RWPE2 (cell line): ENCODE measurements around the gene CPEB2.

Experiments
- ATAC-seq: fragments of 200-7000 bp; cut with Tn5 transposase; 3 replicates; pipeline ENCODE4 v1.9.1; 2021; ENCODE audit warnings: low read depth
- DNase-seq: peaks from one replicate; pipeline ENCODE4 v3.0.0-alpha.2; 2020; ENCODE audit warnings: low spot score
- H3K27ac ChIP-seq: fragments of 450-650 bp; 2 replicates; pipeline ENCODE4 v1.5.1; 2017; ENCODE audit warnings: mild to moderate bottlenecking; ENCODE audit not compliant: poor library complexity, severe bottlenecking
- H3K27me3 ChIP-seq: fragments of 250-450 bp; sonication (Bioruptor Pico); 2 replicates; pipeline ENCODE4 v1.5.1; 2021; ENCODE audit warnings: mild to moderate bottlenecking, moderate library complexity; ENCODE audit not compliant: insufficient read depth, poor library complexity, severe bottlenecking
- H3K36me3 ChIP-seq: fragments of 250-450 bp; sonication (Bioruptor Pico); 2 replicates; pipeline ENCODE4 v1.5.1; 2020; ENCODE audit warnings: low read depth, mild to moderate bottlenecking, moderate library complexity
- H3K4me1 ChIP-seq: fragments of 250-450 bp; sonication (Bioruptor Pico); 2 replicates; pipeline ENCODE4 v1.5.1; 2021; ENCODE audit warnings: mild to moderate bottlenecking, moderate library complexity; ENCODE audit not compliant: insufficient read depth, poor library complexity, severe bottlenecking
- H3K4me3 ChIP-seq: fragments of 250-450 bp; sonication (Bioruptor Pico); 2 replicates; pipeline ENCODE4 v1.5.1; 2021; ENCODE audit warnings: mild to moderate bottlenecking, moderate library complexity; ENCODE audit not compliant: severe bottlenecking
- H3K9me3 ChIP-seq: fragments of 250-450 bp; sonication (Bioruptor Pico); 2 replicates; pipeline ENCODE4 v1.5.1; 2021; ENCODE audit warnings: mild to moderate bottlenecking, moderate library complexity; ENCODE audit not compliant: severe bottlenecking
- TF ChIP-seq, protein P1 (sequence below): fragments of 450-650 bp; IDR thresholded peaks from one replicate; pipeline ENCODE4 v1.5.1; 2017; ENCODE audit warnings: mild to moderate bottlenecking, moderate library complexity; ENCODE audit not compliant: poor library complexity, severe bottlenecking

Gene CPEB2

DNA sequence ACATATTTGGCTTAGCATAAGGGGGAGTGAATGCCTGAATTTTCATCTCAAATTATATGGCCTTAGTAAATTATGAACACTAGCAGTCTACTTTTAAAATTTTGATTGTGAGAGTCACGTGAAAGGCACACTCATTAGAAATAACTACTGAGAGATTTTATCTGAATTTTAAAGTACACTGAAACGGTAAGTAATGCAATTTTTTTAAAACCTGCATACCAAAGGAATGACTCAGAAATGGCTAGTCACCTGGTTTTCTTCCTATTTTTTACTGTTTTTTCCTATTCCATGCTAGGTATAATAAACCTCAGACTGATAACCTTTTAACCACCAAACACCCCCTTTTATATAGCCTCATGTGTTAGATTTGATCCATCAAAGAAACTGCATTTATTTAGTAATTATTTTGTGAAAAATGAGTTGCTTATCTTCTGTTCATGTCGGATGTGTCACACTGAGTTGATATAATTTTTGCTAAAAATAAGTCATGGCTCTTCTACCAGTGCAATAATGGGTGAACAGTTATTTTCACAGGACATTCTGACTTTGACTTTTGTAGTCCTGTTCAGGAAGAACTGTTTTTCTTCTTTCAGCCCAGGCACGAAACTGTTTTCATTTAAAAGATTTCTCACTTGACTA, 40.4 kb downstream of the CPEB2 start:
- H3K36me3 ChIP-seq, result peaks cover 12% of the 10 kb centered on the region; the same call in 1 of the 2 replicates
- TF ChIP-seq, protein P1, sequence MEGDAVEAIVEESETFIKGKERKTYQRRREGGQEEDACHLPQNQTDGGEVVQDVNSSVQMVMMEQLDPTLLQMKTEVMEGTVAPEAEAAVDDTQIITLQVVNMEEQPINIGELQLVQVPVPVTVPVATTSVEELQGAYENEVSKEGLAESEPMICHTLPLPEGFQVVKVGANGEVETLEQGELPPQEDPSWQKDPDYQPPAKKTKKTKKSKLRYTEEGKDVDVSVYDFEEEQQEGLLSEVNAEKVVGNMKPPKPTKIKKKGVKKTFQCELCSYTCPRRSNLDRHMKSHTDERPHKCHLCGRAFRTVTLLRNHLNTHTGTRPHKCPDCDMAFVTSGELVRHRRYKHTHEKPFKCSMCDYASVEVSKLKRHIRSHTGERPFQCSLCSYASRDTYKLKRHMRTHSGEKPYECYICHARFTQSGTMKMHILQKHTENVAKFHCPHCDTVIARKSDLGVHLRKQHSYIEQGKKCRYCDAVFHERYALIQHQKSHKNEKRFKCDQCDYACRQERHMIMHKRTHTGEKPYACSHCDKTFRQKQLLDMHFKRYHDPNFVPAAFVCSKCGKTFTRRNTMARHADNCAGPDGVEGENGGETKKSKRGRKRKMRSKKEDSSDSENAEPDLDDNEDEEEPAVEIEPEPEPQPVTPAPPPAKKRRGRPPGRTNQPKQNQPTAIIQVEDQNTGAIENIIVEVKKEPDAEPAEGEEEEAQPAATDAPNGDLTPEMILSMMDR, result no peak
- peak; percentile 50; the same call in 2 of the 3 replicates for ATAC-seq
- H3K4me1 ChIP-seq, result peaks cover 14% of the 10 kb centered on the region
- H3K27ac ChIP-seq, result peak overlapping the region; percentile 17
- DNase-seq, result no peak
- no peaks in the 10 kb centered on the region for H3K27me3 ChIP-seq
- no peak overlapping the region for H3K4me3 ChIP-seq
- no peaks in the 10 kb centered on the region for H3K9me3 ChIP-seq

DNA sequence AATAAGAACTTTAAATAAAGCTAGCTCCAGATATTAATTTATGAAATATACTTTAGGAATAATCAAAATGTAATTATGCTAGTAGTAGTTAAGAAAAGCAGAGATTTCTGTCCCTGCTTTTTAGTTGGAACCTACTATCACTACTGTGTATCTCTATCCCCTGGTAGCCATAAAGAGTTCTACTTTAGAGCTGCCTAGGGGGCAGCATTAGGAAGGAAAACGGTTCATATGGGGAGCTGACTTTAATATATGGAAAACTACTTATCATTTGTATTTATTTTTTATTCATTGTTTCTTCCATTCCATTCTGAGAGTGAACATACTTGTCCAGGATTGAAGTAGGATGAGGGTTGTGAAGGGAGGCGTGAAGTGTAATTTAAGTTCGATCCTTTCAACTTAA, 40.9 kb downstream of the CPEB2 start:
- H3K4me3 ChIP-seq, result no peak overlapping the region
- peaks cover 14% of the 10 kb centered on the region for H3K4me1 ChIP-seq
- peak overlapping the region; percentile 17 for H3K27ac ChIP-seq
- no peaks in the 10 kb centered on the region for H3K27me3 ChIP-seq
- TF ChIP-seq, protein P1, result peak; percentile 43
- H3K9me3 ChIP-seq, result no peaks in the 10 kb centered on the region
- H3K36me3 ChIP-seq, result peaks cover 12% of the 10 kb centered on the region; the same call in 1 of the 2 replicates
- ATAC-seq (no peak), DNase-seq (no peak)

DNA sequence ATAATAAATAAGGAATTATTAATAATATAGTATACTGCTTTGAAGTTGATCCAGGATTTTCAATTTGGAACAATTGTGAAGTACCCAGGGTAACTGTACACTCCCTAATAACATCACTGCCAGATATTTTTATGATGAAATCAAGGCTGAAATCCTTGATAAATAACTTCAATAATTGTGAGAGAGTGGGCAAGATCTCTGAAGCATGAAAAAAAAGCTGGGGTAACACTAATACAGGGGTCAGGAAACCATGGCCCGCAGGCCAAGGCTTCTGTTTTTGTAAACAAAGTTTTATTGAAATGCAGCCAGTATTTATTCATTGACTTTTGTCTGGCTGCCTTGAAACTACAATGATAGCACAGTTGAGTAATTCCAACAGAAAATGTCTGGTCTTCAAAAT, 41.6 kb downstream of the CPEB2 start:
- H3K27me3 ChIP-seq, result no peaks in the 10 kb centered on the region
- H3K9me3 ChIP-seq, result no peaks in the 10 kb centered on the region
- H3K27ac ChIP-seq, result no peak overlapping the region
- TF ChIP-seq, protein P1, result no peak
- ATAC-seq, result no peak
- H3K4me1 ChIP-seq, result peaks cover 14% of the 10 kb centered on the region
- no peak for DNase-seq
- H3K4me3 ChIP-seq, result no peak overlapping the region
- H3K36me3 ChIP-seq, result peaks cover 12% of the 10 kb centered on the region; the same call in 1 of the 2 replicates

DNA sequence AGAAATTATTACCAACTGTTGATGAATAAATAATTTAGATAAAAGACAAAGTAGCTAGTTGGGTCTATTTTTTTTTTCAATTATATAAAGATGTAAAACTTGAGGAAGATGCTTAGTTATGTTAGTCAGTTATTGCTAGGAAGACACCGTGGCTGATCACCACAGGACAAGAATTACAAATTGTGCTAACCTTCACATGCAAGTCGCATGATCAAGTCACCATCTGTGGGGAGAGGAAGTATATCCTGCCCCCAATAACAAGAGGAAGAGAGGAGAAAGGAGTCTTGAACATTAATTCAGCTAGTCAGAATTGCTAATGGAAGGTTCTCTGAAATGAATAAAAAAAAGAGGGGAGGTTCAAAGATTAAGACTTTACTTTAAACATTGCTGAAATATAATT, 52.3 kb downstream of the CPEB2 start:
- Histone ChIP-seq H3K36me3 (peaks cover 40% of the 10 kb centered on the region), H3K27me3 (no peaks in the 10 kb centered on the region), H3K27ac (no peak overlapping the region), H3K9me3 (no peaks in the 10 kb centered on the region), H3K4me1 (no peaks in the 10 kb centered on the region), H3K4me3 (no peak overlapping the region)
- DNase-seq (no peak), ATAC-seq (no peak)
- TF ChIP-seq, protein P1, result no peak

DNA sequence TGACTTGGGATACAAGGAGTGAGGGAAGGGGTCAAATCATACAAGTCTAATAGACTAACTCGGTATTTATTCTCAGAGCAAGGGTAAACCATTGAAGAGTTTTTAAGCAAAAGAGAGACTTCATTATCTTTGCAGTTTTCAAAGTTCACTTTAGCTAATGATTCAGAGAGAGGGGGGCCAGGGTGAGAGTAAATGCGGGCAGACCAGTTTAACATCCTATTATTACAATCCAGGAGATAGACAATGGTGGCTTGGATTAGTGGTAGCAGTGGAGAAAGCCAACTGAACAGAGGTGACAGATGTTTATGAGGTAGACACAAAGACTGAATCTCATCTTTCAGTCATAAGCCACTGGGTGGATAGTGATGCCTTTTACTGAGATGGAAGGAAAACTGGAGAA, 57.9 kb downstream of the CPEB2 start:
- TF ChIP-seq, protein P1, result no peak
- DNase-seq (no peak), ATAC-seq (no peak)
- Histone ChIP-seq H3K4me3 (no peak overlapping the region), H3K27ac (no peak overlapping the region), H3K27me3 (no peaks in the 10 kb centered on the region), H3K9me3 (no peaks in the 10 kb centered on the region), H3K4me1 (no peaks in the 10 kb centered on the region), H3K36me3 (peaks cover 34% of the 10 kb centered on the region)
